ENCODE data around the gene SGMS2.

DNA sequence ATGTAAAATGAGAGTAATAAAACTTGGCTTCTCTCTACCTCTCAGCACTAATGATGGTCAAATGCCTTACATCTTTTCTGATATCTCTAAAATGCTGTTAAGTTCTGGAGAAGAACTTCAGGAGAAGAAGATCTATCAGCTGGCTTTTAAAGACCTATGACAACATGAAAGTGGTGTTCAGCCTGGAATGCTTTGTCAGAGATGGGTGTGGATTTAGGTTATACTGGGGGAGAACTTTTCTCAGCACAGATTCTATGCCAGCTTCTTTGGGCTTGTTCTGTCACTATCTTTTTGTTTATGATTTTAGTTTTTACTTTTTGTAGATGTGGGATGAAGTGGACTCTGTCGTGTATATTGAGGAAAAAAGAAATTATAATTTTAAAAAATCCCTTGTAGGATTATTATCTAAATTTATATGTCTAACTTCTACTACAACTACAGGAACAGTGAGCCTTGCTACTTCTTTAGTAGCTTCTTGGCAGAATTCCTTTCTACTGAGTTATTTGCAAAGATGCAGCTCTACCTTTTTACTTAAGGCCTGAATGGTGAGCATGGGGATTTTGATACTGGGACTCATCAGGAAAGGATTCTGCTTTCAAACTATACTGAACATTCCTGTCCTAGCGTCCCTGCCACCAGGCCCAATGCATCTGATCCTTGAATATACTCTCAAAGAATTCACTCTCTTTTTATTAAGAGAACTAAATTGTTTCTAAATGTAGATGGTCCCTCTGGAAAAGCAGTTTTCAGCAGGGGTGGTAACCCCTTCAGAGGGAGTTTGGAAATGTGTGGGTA is 126.2 kb downstream of the SGMS2 start:
- TF ChIP-seq POLR2A (IDR thresholded peaks at IDR 0.05): no peak
- TF ChIP-seq, protein P1, sequence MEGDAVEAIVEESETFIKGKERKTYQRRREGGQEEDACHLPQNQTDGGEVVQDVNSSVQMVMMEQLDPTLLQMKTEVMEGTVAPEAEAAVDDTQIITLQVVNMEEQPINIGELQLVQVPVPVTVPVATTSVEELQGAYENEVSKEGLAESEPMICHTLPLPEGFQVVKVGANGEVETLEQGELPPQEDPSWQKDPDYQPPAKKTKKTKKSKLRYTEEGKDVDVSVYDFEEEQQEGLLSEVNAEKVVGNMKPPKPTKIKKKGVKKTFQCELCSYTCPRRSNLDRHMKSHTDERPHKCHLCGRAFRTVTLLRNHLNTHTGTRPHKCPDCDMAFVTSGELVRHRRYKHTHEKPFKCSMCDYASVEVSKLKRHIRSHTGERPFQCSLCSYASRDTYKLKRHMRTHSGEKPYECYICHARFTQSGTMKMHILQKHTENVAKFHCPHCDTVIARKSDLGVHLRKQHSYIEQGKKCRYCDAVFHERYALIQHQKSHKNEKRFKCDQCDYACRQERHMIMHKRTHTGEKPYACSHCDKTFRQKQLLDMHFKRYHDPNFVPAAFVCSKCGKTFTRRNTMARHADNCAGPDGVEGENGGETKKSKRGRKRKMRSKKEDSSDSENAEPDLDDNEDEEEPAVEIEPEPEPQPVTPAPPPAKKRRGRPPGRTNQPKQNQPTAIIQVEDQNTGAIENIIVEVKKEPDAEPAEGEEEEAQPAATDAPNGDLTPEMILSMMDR (IDR thresholded peaks at IDR 0.05): no peak
